HG02852 (cell line): Measurements from ENCODE around the gene WASF3.

Experiments used
- ATAC-seq: cut with Tn5 transposase; IDR thresholded peaks from one replicate; pipeline ENCODE4 v1.9.1; 2021; ENCODE audit warnings: mild to moderate bottlenecking, moderate library complexity; ENCODE audit not compliant: unreplicated experiment

The WASF3 gene

DNA sequence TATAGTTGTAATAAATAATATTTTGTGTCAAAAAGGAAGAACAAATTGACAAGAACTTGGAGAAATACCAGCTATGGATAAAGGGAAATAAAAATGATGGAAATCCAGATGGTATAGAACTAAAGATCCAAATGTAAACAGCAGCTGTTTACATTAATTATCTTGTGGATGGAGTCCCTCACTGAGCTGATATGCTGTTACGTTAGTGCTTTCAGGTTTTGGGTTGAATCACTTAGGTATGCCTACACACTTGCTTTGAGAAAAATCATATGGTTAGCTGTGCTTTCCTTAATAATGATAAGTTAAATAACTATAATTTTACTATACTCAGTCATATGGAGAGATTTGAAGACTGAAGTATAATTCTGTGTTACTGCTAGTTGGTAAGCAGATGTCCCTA, 27.7 kb downstream of the WASF3 start:
- ATAC-seq: no peak

DNA sequence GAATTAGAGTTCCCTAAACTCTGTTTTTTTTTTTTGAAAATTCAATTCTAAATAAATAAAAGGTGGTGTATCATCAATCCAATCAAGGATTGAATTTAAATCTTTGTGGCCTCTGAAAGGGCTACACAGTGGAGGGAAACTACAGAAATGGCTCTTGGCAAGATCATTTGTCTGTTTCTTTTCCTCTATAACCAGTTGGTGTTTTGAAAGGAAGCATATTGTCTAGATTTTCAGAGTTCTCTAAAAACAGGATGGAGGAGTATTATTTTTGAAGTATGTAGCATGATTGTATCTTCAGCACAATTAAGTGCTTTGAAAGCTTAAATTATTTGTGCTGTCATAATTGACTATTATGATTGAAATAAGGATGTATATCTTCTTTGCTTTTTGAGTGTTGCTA, 29.8 kb downstream of the WASF3 start:
- ATAC-seq: no peak

DNA sequence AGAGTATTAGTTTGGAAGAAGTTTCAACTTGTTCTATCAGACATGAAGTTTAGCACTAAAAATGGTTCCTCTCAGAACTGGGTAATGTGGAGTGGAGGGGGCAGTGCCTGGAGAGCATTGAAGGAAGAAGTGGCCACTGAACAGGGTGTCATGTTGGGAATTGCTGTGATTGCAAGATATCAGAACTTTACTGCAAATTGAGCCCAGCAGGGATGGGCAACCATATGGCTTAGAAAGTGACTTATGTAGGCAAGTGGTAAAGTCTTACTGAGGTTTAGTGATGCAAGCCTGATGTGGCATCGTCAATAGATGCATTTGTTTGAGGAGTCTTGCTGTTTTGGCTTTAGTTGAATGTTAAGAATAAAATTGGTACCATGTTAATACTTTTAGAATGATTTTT, 31.7 kb downstream of the WASF3 start:
- no peak for ATAC-seq

DNA sequence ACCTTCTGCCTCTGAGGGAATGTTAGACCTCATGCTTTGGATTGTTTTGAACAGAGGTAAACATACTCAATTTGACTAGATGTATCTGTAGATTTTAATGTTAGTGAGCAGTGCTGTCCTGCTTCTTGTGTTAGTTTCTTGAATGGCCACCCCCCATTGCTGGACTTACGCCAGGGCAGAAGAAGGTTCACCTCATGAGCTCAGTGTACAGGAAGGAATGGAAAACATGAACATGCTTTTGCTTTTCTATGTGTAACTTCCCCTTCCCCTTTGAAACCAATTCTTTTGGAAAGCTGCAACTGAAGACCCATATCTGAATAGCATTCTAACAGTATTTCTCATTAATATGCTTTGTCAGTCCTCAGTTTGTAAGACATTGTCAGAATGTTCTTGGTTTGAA, 32.3 kb downstream of the WASF3 start:
- no peak for ATAC-seq

DNA sequence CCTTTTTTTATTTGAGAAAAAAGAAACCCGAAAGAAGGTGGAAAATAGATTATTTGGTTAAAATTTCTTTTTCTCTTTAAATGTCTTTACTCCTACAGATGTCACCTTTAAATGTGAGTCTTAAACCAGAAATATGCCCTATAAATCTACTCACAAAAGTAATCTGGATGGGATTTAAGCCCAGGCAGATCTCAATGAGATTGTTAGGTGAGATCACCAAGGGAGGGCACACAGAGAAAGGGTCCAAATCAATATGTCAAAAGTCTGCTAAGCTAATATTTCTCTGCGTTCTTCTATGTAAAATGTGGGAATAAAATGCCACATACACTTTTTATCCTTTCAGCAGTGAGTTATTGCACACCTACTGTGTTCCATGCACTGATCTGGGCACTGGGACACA, 32.9 kb downstream of the WASF3 start:
- ATAC-seq: no peak

DNA sequence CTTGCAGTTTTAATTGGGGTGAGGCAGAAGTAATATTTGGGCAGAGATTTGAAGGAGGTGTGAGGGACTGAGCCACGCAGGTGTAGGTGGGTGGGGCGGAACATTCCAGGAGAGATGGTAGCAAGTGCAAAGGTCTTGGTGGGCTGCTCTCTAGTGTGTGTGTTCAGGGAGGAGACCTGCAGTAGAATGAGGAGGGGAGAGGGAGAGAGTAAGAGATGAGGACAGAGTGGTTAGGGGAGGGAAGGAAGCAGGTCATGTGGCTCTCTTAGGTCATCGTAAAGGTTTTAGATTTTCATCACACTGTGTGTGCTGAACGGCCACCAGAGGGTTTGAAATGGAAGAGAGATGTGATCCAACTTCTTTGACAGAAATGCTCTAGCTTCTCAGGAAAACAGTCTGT, 33.5 kb downstream of the WASF3 start:
- ATAC-seq: no peak

DNA sequence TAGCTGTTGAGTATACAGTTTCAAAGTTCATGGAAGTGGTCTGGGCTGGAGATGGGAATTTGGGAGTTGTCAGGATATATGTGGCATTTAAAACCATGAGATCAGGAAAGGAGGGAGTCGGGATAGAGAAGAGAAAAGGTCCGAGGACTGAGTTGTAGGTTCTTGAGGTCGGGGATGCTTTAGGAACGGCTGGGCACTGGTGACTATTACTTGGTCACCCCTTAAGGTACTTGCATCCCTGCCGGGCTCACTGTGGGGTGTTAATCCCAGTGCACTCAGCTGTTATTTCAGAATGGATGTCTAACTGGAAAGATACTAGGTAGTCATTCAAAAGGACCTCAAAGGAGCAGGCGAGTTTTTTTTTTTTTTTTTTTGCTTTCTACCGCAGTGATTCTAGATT, 34.2 kb downstream of the WASF3 start:
- ATAC-seq: no peak

DNA sequence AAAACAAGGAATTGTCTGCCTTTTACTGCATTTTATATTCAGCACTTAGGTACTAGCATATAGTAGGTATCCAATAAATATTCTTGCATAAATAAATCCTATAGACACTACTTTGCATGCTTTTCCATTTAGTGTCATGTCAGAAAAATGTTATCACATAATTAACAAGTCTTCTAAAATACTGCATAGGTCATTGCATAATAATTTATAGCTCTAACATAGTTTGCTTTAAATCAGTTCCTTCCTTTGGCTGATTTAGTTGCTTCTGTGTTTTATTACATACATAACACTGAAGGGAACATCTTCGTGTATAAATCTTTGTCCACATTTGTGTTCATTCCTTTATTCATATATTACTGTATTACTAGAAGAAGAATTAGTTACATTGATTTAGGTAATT, 36.2 kb downstream of the WASF3 start:
- no peak for ATAC-seq

DNA sequence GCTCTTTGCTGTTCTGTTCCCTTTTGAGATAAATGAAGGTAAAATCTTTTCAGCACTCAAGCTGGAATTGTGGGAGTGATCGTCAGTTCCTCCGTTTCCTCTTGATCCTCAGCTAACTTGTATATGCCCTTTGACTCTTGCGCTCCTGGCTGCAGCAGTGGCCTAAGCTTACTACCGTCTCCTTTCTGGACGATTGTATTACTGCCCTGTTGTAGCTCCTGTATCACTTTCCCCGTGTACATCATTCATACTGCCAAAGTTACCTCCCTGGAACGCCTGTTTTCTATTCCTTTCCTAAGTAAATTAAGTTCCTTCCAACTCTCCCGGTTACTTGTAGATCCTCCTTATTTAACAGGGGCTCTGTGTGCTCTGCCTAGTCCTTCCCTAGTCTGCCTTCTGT, 36.9 kb downstream of the WASF3 start:
- ATAC-seq: no peak

DNA sequence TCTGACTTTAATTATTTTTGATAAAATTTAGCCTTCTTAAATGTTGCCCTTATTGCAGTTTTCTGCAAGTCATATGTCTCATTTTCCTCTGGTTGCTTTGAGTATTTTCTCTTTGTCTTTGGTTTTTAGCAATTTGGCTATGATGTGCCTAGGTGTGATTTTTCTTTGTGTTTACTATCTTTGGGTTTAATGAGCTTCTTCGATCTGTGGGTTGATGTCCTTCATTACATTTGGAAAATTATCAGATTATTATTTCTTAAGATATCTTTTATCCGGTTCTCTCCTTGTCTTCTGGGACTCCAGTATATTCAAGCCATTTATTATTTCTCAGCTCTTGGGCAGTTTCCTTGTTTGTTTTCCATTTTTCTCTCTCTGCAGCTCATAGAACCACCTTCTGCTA, 39.0 kb downstream of the WASF3 start:
- ATAC-seq: no peak

DNA sequence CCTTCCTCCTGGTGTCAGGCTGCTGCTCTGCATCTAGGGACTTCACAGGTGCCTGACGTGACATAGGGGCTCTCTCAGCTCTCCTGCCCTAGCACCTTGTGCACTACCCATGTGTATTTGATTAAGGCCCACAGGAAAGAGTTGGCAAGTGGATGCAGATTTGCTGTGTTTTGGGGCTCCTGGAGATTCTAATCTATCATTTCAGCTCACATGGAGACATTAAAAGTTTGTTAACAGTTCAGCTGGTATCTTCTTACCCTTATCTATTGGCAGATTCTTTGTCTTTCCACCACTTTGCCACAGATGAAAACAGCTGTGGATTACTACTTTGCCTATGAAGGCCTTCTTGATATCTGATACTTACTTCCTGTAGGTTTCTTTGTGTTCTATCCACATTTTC, 41.9 kb downstream of the WASF3 start:
- no peak for ATAC-seq

DNA sequence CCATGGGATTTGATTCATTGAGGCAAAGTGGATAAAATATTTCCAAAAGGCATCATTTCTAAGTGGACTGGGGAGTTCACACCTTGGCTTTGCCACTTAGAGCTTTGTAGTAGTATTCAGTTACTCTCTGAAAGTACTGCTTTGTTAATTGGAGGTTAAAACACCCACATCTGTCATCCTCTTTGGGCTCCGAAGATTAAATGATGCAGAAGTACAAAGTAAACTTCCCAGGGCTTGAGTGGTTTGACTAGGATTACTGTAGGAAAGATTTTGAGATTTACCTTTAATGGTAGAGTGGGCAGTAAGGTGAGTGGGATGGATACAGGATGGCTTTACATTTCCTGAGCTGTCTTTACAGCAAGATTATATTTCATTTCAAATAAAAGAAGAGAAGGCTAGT, 42.4 kb downstream of the WASF3 start:
- no peak for ATAC-seq

DNA sequence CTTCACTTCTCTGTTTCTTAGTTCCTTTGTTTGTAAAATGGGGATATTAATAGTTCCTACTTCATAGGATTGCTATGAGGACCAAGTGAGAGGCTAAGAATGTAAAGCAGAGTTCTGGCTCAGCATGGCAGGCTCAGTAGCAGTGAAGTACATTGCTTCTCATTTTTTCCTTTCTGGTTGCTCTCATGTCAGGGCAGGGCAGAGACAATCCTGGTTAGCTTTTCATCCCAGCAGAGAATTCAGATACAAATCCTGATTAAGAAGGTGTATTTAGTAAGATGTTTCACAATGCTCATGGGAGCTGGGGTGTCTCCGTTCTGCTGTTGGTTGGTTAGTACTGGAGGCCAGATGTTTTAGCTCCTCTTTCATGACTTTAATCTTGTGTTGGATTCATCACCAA, 42.9 kb downstream of the WASF3 start:
- ATAC-seq: no peak

DNA sequence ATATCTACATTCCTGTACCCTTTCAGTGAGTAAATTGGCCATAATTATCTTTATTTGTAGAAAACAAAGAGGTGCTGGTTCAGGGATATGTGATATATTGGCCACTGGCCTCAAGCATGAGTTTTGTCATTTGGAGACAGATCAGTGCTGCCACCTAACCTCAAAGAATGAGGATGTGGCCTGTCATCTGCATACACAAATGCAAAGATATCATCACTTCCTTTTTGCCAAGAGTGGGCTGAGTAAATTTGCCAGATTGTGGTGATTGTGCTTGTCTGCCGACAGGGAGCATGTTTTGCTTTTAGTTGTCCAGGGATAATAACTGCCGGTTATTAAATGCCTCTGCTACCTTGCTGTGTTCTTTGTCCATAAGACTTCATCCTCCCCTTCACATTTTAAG, 44.2 kb downstream of the WASF3 start:
- ATAC-seq: no peak

DNA sequence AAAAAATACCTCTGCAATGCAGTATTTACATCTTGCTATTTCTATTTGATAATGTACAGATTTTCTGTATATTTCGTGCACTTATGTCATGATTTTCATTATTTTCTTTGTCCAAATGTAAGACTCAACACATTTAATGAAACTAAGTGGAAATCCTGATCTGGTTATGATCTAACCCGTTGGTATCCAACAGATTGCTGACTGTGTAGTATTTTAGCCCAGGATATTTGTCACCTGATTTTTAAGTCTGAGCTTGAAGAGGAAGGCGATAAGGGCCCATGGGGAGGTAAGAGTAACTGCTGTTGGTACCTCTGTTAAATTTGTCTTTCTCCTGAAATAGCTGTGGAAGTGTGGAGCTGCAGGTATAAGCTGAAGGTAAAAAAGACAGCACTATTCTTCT, 45.3 kb downstream of the WASF3 start:
- ATAC-seq: no peak

DNA sequence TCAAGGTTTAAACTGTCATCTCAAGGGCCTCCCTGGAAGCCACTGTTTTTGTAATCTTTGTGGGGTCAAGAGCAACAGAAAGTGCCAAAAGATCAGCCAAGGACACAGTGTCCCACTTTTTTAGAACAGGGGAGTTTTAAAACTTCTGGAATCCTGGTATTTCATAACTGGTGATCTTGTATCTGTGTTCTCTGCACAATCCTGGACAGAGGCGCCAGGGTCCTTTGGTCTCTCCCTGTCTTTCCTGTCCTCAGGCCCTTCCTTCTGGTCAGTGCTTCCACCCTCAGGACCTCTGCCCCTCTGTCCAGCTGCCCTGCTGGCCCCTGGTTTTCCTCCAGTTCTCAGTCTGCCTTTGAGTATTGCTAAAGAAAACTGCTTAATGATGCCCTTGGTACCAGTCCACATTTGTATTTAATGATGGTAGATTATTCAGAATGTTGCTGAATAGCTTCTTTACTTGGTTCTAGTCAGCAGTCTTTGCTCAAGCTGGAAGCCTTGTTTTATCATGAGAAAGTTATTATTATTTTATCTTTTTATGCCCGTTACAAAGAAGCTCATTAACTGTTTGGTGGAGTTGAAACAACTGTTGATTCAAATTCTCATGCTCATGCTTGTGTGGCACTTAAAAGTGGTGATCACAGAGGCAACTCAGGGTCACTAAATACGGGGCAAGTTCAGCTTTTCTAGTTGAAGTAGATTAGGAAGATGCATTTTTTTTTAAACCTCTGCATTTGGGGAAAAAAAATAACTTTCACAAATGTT, 47.5 kb downstream of the WASF3 start:
- ATAC-seq: no peak

DNA sequence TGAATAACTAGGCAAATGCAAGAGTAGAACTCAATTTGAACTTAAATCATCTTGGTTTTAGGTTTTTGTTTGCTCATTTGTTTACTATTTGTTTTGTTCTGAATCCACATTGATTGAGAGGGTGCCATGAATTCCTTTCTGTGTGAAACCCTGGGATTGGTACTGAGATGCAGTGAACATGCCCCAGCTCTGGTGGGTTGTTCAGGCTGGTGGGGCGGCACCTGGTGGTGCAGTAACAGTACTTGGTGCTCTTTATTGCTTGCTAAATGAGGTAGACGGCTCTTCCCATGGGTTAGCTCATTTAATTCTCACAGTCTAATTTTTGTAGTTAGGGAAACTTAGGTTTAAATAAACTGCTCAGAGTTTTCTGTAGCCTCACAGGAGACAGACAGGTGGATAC, 48.4 kb downstream of the WASF3 start:
- ATAC-seq: no peak

DNA sequence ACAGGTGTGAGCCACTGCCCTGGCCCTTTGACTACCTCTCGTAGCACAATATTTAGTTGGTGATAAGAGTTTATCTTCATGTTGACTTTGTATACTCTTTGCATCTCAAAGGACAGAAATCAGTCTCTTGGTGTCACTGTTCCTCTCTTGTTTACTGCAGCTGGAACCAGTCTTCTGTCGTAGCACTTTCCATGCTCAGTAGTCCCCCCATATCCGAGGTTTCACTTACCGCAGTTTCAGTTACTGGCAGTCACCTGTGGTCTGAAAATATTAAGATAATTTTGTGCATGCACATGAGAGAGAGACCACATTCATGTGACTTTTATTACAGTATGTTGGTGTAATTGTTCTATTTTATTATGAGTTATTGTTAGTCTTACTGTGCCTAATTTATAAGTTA, 49.1 kb downstream of the WASF3 start:
- no peak for ATAC-seq

DNA sequence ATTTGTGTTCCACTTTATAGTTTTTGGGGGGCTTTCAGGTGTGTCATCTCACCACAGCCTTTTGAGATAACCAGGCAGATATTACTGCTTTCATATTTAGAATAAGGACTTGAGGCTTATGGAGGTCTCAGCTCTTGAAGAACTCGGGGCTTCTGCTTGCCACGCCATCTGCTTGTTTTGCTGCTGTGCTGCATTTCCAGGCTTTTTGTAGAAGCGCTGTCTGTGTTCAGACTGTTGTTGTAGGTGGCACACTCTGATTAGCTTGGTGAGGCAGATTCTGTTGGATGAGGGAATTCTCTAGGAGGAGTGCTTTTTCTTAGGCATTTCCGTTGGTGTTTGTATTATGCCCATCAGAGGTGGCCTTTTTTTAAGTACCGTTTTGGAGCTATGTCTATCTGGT, 57.2 kb downstream of the WASF3 start:
- no peak for ATAC-seq

DNA sequence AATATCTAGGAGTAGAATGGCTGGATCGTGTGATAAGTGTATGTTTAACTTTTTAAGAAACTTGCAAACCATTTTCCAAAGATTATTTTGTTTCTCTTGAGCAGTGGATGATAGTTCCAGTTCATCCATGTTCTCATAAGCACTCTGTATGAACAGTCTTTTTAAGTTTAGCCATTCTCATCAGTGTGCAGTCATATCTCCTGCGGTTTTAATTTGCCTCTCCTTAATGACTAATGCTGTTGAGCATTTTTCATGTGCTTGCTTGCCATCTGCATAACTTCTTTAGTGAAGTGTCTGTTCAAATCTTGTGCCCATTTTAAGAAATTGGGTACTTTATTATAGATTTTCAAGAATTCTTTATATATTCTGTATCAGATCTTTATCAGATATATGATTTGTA, 58.6 kb downstream of the WASF3 start:
- no peak for ATAC-seq

DNA sequence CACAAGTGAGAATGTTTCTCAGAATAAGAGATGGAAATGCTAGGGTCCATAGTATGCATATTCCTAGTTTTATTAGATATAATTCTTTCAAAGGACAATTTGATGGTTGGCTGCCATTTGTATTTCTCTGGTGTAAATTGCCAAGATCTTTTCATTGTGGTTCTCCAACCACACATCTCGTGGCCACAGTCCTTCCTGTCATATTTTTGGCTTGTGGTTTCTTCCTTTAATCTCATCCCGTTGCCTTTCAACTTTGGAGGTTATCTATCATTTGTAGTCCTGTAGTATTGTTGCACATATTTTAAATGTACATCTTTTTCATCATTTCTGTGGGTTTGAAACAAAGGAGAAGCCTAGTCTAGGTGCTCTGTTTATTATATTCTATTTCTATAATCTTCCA, 61.2 kb downstream of the WASF3 start:
- no peak for ATAC-seq

DNA sequence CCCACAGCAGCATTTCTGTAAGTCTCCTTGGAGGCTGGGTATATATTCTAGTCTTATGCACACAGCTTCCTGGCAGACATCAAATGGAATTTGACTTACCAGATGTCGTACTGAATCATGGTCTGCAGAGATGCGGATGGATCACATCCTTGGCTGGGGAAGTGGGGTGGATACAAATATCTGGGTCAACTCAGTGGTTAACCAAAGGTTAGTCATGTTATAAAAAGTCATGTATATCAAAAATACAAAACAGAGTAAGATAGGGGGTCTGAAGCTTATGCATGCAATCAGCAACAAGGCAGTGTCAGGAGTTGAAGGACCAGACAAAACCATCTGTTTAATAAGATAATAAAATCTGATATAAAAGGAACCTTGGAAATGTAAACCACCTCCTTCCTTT, 61.9 kb downstream of the WASF3 start:
- no peak for ATAC-seq

DNA sequence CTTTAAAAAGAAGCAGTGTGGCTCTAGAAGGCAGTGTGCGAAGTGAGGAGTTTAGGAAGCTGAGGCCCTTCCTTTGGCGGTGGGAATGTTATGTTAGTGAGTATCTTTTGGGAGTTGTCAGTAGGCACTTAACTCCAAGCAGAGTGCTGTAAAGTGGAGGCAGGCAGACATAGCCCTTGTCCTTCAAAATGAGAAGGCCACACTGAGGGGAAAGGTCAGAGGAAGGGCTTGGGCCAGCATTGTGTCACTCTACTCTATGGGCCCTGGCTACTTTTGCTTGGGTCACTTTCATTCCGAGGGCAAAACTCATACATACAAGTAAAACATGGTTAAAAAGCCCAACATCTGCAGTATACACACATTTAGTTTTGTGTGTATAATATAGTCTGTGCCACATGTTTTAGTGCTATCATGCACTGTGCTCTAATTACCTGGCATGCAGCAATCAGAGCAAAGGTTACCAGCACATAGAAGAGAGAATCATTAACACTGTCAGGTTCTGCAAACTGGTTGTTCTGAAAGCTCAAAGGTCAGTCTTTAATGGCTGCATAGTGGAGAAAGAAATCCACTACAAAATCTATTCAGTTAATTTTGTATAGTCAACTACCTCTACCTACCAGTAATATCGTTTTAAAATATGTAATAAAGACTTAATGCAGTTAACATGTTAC, 64.4 kb downstream of the WASF3 start:
- ATAC-seq: no peak
